C4-2B (cell line): ENCODE results near the gene KRTAP4-7.
"Not testable (repeated sequence)": the region's sequence is repeated elsewhere in the genome, so short reads cannot be mapped to it uniquely, and the experiment has no call there.

Experiments used
- H3K27ac ChIP-seq: fragments of 450-650 bp; 2 replicates; pipeline ENCODE4 v1.5.1; 2017
- ZFX ChIP-seq: fragments of 450-650 bp; IDR thresholded peaks from 2 replicates; pipeline ENCODE4 v1.6.1; 2017
- TF ChIP-seq, protein P1 (sequence below): fragments of 450-650 bp; conservative IDR thresholded peaks from 2 replicates; pipeline ENCODE4 v1.5.1; 2017; ENCODE audit warnings: mild to moderate bottlenecking

KRTAP4-7 gene

GRCh38 chr17:41064301-41064700 is 19.6 kb upstream of the KRTAP4-7 start:
- H3K27ac ChIP-seq, result no peak overlapping the region

GRCh38 chr17:41065016-41065689 is 18.8 kb upstream of the KRTAP4-7 start:
- H3K27ac ChIP-seq, result not testable (repeated sequence)

More at GRCh38 chr17:41064301-41064700, 19.6 kb upstream of the KRTAP4-7 start:
- no peak for TF ChIP-seq ZFX
- TF ChIP-seq, protein P1, sequence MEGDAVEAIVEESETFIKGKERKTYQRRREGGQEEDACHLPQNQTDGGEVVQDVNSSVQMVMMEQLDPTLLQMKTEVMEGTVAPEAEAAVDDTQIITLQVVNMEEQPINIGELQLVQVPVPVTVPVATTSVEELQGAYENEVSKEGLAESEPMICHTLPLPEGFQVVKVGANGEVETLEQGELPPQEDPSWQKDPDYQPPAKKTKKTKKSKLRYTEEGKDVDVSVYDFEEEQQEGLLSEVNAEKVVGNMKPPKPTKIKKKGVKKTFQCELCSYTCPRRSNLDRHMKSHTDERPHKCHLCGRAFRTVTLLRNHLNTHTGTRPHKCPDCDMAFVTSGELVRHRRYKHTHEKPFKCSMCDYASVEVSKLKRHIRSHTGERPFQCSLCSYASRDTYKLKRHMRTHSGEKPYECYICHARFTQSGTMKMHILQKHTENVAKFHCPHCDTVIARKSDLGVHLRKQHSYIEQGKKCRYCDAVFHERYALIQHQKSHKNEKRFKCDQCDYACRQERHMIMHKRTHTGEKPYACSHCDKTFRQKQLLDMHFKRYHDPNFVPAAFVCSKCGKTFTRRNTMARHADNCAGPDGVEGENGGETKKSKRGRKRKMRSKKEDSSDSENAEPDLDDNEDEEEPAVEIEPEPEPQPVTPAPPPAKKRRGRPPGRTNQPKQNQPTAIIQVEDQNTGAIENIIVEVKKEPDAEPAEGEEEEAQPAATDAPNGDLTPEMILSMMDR, result no peak

DNA sequence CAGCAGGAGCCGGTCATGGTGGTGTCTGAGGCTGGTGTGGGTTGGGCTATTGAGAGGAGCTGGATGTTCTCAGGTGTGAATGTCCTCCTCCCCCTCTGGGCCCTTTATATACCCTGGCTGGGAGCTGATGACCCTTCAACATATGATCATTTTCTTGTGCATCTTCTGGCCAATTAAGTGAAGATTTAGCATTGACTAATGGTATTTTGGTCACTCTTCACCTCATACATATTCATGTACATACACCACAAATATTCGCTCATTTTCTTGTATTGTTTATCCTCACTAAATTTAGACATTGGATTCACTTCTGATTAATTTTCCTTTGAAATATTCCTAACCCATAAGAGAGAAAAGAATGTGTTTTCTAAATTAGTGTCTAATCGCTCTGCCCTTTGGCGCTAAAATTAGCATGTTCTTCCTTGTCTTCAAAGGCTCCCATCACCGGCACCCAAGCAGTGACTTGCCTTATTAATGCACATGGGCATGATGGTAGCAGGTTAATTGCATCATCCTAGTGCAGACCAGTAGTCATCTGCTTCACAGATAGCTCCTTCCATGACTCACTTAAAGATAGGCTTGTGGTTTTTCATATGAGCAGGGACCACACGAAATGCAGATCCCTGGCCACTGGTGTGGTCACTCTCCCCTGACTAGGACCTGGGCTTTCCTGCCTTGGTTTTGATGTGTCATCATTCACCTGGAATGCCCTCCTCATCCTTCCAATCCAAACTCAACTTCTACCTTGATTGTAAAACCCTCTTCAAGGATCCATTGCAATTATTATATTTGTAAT is 17.9 kb upstream of the KRTAP4-7 start, which contains the start of gene KRTAP2-4:
Gene KRTAP2-4 (minus strand): TSS at position 51 of the 796 bp plus-strand sequence. CDS start 34 bp downstream, at position 17.
- no peak within 1 kb of the TSS for H3K27ac ChIP-seq
- TF ChIP-seq, protein P1, result no peak
- TF ChIP-seq ZFX, result no peak

DNA sequence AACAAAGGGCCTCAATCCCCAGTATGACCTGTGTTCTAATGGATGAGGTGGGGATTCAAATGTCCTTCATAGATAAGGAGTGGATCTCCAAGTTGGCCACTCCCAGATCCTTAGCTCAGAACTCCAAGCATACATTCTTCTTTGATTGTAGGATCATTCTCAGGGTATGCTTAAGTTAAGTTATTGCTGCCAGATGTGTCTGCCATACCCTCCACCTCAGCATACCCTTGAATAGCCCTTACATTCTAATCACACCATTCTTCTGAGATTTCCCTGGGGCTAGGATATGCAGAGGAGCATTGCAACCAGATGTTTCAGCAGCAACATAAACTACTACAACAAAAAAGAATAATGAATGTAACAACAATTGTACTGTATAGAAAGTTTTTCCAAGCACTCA is 16.7 kb upstream of the KRTAP4-7 start:
- H3K27ac ChIP-seq, result no peak overlapping the region
- no peak for TF ChIP-seq ZFX
- TF ChIP-seq, protein P1, result no peak

DNA sequence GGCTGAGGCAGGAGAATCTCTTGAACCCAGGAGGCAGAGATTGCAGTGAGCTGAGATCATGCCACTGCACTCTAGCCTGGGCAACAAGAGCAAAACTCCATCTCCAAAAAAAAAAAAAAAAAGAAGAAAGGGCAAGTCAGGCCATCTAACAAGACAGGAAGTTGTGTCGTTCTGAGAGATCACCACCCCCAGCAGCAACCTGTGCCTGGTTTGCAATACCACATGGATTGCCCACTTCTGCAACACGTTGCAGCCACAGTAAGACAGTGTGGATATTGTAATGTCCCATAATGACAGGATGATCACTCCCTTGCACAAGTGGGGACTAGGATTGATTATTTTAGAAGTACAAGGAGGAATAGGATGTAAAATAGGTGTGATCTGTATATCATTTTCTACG is 14.9 kb upstream of the KRTAP4-7 start:
- no peak overlapping the region for H3K27ac ChIP-seq
- TF ChIP-seq, protein P1, result no peak
- no peak for TF ChIP-seq ZFX

GRCh38 chr17:41071606-41072360 is 12.2 kb upstream of the KRTAP4-7 start:
- no peak for TF ChIP-seq ZFX
- TF ChIP-seq, protein P1, result no peak
- no peak overlapping the region for H3K27ac ChIP-seq

DNA sequence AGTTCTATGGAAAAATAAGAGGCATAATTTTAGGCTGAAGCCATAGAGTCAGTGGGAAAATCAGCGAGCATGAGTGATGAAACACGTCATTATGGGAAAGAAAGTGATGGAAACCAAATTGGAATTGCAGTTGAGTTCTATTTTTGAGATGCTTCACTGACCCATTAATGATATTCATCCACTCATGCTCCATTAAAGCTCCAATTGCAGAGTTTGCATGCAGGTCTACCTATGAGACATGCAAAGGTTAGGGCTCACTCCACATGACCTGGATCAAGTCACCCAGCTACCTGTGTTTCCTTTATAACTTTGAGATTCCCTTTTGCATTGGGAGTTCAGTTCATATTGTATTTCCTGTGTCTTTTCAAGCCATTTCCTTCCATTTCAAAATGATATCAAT is 10.3 kb upstream of the KRTAP4-7 start:
- no peak for TF ChIP-seq ZFX
- TF ChIP-seq, protein P1, result no peak
- no peak overlapping the region for H3K27ac ChIP-seq
